Embryonic facial prominence (tissue), 1 donor: ENCODE data around the gene ABCA1.
A peak's percentile ranks its signal among the peaks of the same experiment; 100 is the strongest.
"Not testable (repeated sequence)": the region's sequence is repeated elsewhere in the genome, so short reads cannot be mapped to it uniquely, and the experiment has no call there.

Source experiments
- DNase-seq: peaks from one replicate; pipeline ENCODE4 v3.0.0-alpha.2; 2016; ENCODE audit errors: extremely low spot score

Gene ABCA1

GRCh38 chr9:104927912-104928740 is at the start of gene ABCA1:
ABCA1 (minus strand) TSS chr9:104928155; CDS start chr9:104903679, 24,476 bp downstream.
- DNase-seq: peak; percentile 86

GRCh38 chr9:104977580-104977979 is 49.6 kb upstream of the ABCA1 start:
- no peak for DNase-seq

DNA sequence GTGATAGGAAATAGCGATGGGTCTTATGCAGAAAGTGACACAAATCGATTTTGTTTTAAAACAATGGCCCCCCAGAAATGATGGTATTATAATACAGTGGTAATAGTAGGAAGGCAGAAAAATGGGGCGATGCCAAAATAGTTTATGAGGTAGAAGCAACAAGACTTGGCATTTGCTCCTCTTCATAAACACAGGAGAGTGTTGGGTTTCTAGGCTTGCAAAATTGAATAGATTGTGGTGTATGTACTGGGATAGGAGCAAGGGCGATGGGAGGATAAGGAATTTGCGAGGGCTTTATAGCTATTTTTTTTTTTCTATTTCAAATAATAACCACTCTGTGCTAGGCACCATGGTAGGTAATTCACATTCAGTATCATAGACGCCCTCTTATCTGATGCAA is 49.2 kb upstream of the ABCA1 start:
- no peak for DNase-seq

GRCh38 chr9:104975966-104976595 is 48.1 kb upstream of the ABCA1 start:
- DNase-seq: not testable (repeated sequence)

DNA sequence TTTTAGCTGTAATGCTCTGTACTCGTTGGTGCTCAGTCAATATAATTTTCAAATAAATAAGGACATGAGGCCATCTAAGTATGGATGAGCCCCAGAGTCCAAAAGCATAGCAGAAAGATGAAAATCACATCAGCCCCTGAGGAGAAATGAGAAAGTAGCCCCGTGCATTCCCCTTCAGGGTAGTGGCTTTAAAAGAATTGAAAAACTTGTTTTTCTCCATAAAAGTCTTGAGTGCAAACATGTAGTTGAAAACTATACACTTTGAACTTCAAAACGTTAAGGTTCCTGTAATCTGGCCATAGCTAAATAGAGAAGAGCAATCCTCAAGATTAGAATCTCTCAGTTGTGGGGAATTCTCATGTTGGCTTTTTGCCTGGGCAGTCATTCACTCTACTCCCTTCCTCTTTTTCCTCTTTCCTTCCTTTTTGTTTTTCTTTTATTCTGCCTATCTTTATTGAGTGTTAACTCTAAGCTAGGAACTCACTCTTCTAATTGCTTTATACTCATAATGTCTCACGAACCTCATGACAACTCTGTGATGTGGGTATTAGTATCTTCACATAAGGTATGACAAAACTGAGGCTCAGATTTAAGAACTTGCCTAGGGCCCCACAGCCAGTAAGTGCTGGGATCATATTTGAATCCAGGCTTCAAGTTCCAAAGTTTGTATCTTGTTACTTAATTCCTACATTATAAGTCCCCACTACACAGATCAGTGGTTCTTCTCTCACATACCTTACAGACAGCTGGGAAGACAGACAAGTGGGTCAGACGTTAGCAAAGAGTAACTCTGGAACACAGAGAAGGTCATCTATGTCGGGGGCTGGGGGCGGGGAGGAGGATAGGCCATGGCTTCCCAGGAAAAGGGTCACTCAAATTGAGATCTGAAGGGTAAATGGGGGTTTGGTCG is 46.4 kb upstream of the ABCA1 start:
- DNase-seq: no peak

DNA sequence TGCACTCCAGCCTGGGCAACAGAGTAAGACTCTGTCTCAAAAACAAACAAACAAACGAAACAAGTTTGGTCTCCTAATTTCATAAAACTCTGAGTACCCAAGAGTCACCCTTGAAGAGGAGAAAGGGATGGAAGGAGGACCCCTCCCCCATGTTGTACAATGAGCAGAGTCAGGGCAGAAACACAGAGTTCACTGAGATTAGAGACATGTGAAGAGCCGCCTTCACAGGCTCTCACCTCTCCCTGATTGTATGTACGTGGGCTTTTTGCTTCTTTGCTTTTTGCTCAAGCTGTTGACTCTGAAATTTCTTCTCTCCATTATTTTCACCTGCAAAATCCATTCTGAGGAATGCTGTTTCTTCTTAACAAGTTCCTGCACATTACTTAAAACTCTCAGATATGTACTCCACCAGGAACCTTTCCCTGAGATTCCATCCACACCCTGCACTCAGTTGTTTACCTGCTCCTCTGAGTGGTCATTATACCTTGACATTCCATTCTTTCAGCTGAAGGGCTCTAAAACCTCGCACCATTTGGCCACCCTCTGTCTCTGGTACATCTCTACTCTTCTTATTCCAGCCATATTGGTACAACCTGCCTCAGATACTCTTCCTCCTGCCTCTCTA is 44.4 kb upstream of the ABCA1 start:
- DNase-seq: no peak

DNA sequence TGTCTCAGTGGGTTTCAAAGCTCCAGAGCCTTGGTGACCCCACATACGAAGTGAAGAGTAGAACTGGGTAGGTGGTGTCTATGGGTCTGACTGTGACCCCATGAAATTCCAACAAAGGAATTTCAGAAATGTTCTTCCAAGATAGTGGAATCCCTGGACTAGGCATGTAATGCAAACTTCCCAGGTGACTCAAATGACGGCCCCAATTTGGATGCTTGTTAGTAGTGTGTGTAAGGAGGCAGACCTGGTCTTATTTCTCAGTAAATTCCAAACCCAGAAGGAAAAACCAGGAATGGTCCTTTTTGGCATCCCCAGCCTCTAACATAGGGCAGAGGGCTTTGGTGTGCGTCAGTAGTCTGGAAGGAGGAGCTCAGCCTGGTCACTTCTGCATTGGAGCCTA is 43.6 kb upstream of the ABCA1 start:
- no peak for DNase-seq

GRCh38 chr9:104970271-104970987 is 42.5 kb upstream of the ABCA1 start:
- DNase-seq: no peak

DNA sequence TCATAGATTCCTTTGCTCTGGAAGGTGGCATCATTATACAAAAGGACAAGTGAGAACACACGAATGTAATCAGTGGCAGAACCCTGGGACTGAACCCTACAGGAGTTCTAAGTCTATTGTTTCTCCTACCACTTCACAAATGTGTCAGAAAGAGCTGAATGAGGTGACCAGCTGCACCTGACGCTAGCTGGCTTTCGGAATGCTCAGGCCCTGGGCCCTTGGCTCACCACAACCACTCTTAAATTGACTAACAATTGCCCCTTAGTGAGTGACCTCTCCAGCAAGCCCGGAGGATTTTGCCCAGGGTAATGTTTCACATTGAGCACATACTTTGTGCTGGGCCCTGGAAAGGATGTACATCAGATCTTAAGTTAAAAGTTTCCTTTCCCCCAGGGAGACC is 41.2 kb upstream of the ABCA1 start:
- DNase-seq: no peak

DNA sequence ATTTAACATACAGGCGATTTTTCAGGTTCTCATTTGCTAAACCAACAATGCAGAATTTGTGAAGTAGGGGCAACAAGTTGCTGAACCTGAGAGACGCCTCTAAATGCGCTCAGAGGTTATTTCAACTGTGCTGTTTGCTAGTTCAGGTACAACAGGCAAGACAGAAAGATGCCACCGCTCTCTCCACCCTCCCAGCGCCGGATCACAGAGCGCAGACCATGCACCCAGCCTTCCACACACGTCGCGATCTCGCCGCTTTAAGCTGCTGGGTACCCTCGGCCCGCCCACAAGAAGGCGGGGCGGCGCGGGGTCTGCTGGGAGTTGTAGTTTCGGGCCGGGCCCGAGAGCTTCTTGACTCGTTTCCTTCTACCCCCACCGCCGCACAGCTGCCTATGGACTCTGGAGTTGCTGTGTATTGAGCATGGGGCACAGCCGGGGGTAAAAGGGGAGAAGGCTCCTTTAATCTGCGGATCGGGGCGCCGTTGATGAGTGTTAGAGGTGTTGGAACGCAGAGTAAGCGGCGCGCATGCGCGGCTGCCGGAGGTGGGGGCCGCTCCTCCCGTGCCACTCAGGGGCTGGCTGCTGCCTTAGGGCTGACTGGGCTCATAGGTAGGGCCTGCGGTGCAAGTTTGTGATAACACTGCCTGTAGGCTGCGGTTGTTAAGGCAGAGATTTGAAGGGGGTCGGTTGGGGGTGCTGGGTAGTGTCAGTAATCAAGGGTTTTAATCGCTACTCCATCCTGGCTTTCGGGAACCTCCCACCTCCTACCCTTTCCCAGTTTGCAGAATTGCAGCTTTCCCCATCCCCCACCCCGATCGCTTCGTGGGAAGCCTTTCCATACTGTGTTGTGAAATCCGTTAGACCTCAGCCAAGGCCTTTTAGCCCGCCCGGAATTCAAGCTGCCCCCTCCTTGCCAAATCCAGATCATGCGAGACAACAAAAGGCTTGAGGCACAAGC is 40.3 kb upstream of the ABCA1 start:
- peak; percentile 79 for DNase-seq

GRCh38 chr9:104963076-104963475 is 35.1 kb upstream of the ABCA1 start:
- DNase-seq: no peak

GRCh38 chr9:104961701-104962359 is 33.9 kb upstream of the ABCA1 start:
- no peak for DNase-seq

- DNase-seq: no peak
Measured at GRCh38 chr9:104961238-104961637, 33.3 kb upstream of the ABCA1 start.

DNA sequence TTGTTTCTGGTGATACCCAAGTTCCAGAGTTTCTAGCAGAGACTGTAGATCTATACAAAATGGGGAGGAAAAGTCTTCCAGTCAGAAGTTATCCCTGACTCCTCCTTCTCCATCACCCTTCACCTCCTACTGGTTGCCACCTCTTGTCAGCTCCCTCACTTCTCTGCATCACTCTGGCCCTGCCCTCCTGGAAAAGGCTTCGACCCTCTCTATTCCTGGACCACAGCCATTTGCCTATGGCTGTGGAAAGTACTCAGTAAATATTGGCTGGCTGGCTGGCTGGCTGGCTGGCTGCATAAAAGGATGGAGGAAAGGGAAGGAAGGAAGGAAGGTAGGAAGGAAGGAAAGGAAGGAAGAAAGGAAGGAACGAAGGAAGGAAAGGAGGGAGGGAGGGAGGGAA is 32.7 kb upstream of the ABCA1 start:
- DNase-seq: no peak

- no peak for DNase-seq
Measured at GRCh38 chr9:104958751-104959150, 30.8 kb upstream of the ABCA1 start.

GRCh38 chr9:104958006-104958405 is 30.1 kb upstream of the ABCA1 start:
- DNase-seq: not testable (repeated sequence)

GRCh38 chr9:104951487-104951886 is 23.5 kb upstream of the ABCA1 start:
- DNase-seq: no peak

GRCh38 chr9:104950838-104951237 is 22.9 kb upstream of the ABCA1 start:
- DNase-seq: no peak

- DNase-seq: no peak
Measured at GRCh38 chr9:104948277-104948676, 20.3 kb upstream of the ABCA1 start.
